Peyer's patch (tissue), 4 donors: ENCODE data around the gene RARA. TPM values are rescaled to one million over a fixed set of nuclear protein-coding genes. Genes with fewer than 3 reads are reported as not detected.

Experiments used
- DNase-seq, 3 donors: peaks; one replicate each; pipeline ENCODE4 v3.0.0-alpha.2; 2017 to 2019
- H3K27ac ChIP-seq, 4 donors: fragments of 200-600 bp; sonication (generic); one replicate each; pipeline ENCODE4 v1.5.1; 2016 to 2019
- H3K27me3 ChIP-seq, 2 donors: fragments of 200-600 bp; sonication (generic); one replicate each; pipeline ENCODE4 v1.5.1; 2019
- H3K36me3 ChIP-seq, 3 donors: fragments of 200-600 bp; sonication (generic); one replicate each; pipeline ENCODE4 v1.5.1; 2016 to 2019
- H3K4me1 ChIP-seq, 4 donors: fragments of 200-600 bp; sonication (generic); one replicate each; pipeline ENCODE4 v1.5.1; 2016 to 2019
- H3K4me3 ChIP-seq, 4 donors: fragments of 200-600 bp; sonication (generic); 1 replicate in 3 of 4; 2 replicates in 1 of 4; pipeline ENCODE4 v1.5.1; 2016 to 2019; ENCODE audit warnings: mild to moderate bottlenecking in 1 of 4
- H3K9me3 ChIP-seq, 4 donors: fragments of 200-600 bp; sonication (generic); one replicate each; pipeline ENCODE4 v1.5.1; 2016 to 2019; ENCODE audit warnings: mild to moderate bottlenecking in 1 of 4
- POLR2A ChIP-seq, 2 donors: fragments of 450-650 bp; IDR thresholded peaks; one replicate each; pipeline ENCODE4 v1.5.1; 2017; ENCODE audit warnings: antibody characterized with exemption in 2 of 2, mild to moderate bottlenecking in 2 of 2, moderate library complexity in 2 of 2
- total RNA-seq, 4 donors: library from RNA; depleted of rRNA; stranded (reverse); fragments of >200 nt; gene quantifications; one replicate each; pipeline ENCODE4 v1.1.0, GENCODE V29; 2016
- TF ChIP-seq, protein P1 (sequence below), 6 experiments: fragments of 450-650 bp in 4 of 6; fragments of 200-600 bp in 2 of 6; sonication (generic) in 1 of 6; IDR thresholded peaks; one replicate each; pipeline ENCODE4 v1.5.1; 2017 to 2019; ENCODE audit warnings: antibody characterized with exemption in 6 of 6, mild to moderate bottlenecking in 3 of 6, moderate library complexity in 1 of 6

RARA gene
- total RNA-seq, 4 donors from 2014 or later = 46.2 to 93.3 (median 72.1) TPM

DNA sequence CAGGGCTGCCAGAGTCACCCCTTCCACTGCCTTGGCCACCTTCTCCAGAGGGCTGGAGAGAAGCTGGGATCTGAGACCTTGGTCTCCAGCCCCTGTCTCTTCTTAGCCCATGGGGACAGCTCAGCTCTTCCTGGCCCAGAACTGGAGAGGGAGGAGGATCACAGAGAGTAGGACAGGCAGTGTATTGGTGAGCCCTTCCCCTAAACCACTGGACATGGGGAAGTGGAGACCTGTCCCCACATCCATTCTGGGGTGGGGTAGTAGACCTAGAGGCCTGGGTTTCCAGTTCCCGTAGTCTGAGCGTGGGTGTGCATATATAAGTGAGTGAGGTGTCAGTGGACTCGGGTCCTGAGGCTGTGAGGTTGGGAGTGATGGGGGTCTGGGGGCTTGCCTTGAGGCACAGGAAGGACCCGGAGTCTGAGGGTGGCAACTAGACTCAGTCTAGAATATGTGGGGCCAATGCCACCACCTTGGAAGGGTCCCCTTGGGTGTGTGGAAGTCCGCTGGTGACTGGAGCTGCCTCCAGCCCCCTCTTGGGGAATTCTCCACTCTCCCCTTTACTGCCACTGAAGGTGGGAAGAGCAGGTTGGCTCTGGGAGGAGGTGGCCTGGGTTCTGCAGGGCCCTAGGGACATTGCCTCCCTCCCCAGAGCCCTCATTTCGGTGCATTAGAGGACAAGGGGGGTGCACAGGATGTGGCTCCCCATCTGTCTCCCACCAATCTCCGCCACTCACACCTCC lies 35.6 kb downstream of the RARA start:
- Histone ChIP-seq H3K27me3 (no peaks in the 10 kb centered on the region), H3K27ac (peak overlapping the region; percentile 84 to 96 (median 94)), H3K4me3 (peak overlapping the region; percentile 35 to 90 (median 72)), H3K4me1 (peaks cover 3 to 68% (median 40%) of the 10 kb centered on the region in 4 donors), H3K36me3 (peaks cover 0 to 15% (median 0%) of the 10 kb centered on the region in 3 donors), H3K9me3 (no peaks in the 10 kb centered on the region)
- no peak for TF ChIP-seq POLR2A (IDR thresholded peaks at IDR 0.05)
- TF ChIP-seq, protein P1, sequence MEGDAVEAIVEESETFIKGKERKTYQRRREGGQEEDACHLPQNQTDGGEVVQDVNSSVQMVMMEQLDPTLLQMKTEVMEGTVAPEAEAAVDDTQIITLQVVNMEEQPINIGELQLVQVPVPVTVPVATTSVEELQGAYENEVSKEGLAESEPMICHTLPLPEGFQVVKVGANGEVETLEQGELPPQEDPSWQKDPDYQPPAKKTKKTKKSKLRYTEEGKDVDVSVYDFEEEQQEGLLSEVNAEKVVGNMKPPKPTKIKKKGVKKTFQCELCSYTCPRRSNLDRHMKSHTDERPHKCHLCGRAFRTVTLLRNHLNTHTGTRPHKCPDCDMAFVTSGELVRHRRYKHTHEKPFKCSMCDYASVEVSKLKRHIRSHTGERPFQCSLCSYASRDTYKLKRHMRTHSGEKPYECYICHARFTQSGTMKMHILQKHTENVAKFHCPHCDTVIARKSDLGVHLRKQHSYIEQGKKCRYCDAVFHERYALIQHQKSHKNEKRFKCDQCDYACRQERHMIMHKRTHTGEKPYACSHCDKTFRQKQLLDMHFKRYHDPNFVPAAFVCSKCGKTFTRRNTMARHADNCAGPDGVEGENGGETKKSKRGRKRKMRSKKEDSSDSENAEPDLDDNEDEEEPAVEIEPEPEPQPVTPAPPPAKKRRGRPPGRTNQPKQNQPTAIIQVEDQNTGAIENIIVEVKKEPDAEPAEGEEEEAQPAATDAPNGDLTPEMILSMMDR (IDR thresholded peaks at IDR 0.05) = no peak
- no peak for DNase-seq

GRCh38 chr17:40345161-40345993 lies 36.4 kb downstream of the RARA start:
- peak in 2 of 3 donors; percentile 92 for DNase-seq
- peak overlapping the region; percentile 35 to 90 (median 72) for H3K4me3 ChIP-seq
- H3K36me3 ChIP-seq = peaks cover 0 to 21% (median 0%) of the 10 kb centered on the region in 3 donors
- H3K27me3 ChIP-seq = no peaks in the 10 kb centered on the region
- peak overlapping the region; percentile 84 to 96 (median 94) for H3K27ac ChIP-seq
- no peaks in the 10 kb centered on the region for H3K9me3 ChIP-seq
- TF ChIP-seq POLR2A (IDR thresholded peaks at IDR 0.05) = peak; percentile 82 to 95
- TF ChIP-seq, protein P1 (IDR thresholded peaks at IDR 0.05) = no peak
- H3K4me1 ChIP-seq = peaks cover 3 to 68% (median 40%) of the 10 kb centered on the region in 4 donors

GRCh38 chr17:40345994-40346764 lies 37.2 kb downstream of the RARA start:
- Histone ChIP-seq H3K9me3 (no peaks in the 10 kb centered on the region), H3K4me1 (peaks cover 3 to 68% (median 37%) of the 10 kb centered on the region in 4 donors), H3K27me3 (no peaks in the 10 kb centered on the region), H3K36me3 (peaks cover 0 to 28% (median 0%) of the 10 kb centered on the region in 3 donors), H3K4me3 (peak overlapping the region; percentile 35 to 90 (median 72)), H3K27ac (peak overlapping the region; percentile 84 to 96 (median 94))
- no peak for TF ChIP-seq POLR2A (IDR thresholded peaks at IDR 0.05)
- TF ChIP-seq, protein P1 (IDR thresholded peaks at IDR 0.05) = peak in 1 of 6 experiments; percentile 2
- DNase-seq = no peak

DNA sequence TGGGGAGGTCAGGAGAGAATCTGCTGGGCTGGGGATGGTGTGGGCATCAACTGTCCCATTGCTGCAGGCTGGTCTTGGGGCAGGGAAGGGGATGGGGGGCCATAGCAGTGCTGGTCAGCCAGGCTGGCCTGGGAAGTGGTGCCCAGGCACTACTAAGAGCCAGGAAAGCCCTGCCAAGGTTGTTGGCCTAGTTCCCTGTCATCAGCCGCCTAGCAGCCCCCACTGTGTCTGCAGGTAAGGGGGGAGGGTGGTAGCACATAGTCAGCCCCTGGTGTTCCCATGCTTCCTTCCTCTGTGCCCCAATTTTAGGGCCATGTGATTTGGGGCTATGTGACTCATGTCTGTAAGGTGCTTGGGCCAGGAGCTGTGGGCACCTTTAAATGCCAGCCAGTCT lies 37.8 kb downstream of the RARA start:
- Histone ChIP-seq H3K27me3 (no peaks in the 10 kb centered on the region), H3K9me3 (no peaks in the 10 kb centered on the region), H3K4me3 (peak overlapping the region in 3 of 4 donors; percentile 3 to 90 (median 86)), H3K27ac (peak overlapping the region; percentile 84 to 96 (median 94)), H3K4me1 (peaks cover 3 to 74% (median 36%) of the 10 kb centered on the region in 4 donors), H3K36me3 (peaks cover 0 to 34% (median 0%) of the 10 kb centered on the region in 3 donors)
- no peak for TF ChIP-seq POLR2A (IDR thresholded peaks at IDR 0.05)
- TF ChIP-seq, protein P1 (IDR thresholded peaks at IDR 0.05) = no peak
- no peak for DNase-seq
